ENCODE data around the gene UTP14C.

The UTP14C gene

DNA sequence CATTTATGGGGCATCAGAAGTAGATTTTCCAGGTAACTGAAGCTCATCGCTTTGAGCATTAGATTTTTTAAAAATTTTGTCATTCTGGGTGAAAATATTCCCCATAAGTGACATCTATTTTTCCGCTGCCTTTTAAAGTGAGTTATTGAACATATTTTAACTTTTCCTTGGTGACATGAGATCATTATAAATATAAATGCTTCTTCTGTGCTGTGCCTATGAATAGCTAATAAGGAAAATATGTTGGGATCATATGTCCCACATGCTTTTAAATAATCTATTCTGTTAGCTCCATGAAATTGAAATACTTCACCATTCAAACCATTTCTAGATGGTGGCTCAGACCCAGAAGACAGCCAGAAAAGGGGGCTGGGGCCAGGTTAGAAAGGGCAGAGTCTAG, 27.3 kb upstream of the UTP14C start:
- Mint-ChIP-seq H3K4me3 (no peak overlapping the region), H3K27ac (no peak overlapping the region), H3K36me3 (ENCODE audit: low read depth) (no peaks in the 10 kb centered on the region), H3K9me3 (no peaks in the 10 kb centered on the region), H3K4me1 (ENCODE audit: low read depth) (peaks cover 3% of the 10 kb centered on the region), H3K27me3 (ENCODE audit: low read depth) (peaks cover 24% of the 10 kb centered on the region)

DNA sequence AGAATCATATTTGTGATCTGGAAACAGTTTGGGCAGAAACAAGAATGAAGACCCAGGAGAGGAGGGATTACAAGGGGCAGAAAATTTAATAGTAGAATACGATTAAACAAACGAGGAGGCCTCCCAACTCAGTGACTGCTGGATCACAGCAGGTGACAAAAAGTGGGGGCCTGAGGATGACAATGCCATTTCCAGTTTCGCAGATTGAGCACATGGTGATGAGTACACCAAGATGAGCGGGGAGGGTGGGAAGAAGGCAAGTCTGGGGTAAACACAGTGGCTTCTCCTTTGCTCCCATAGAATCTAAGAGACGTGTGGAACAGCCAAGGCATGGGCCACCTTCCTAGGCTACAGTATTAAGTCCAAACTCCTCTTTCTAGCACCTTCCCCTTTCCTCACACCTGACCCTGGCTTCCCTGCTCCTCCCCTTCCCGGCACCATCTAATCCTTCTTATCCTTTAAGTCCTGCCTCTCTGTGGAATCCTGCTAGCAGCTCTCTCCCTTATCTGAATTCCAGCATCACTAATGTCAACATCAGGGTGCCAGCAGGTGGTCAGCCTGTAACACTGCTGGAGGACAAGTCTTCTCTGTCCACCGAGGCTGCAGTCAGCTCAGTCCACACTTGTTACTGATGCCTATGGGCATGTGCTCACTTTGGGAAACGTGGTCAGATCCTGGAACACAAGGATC, 26.7 kb upstream of the UTP14C start:
- H3K4me3 Mint-ChIP-seq = no peak overlapping the region
- no peak overlapping the region for H3K27ac Mint-ChIP-seq
- H3K36me3 Mint-ChIP-seq (ENCODE audit: low read depth) = no peaks in the 10 kb centered on the region
- H3K27me3 Mint-ChIP-seq (ENCODE audit: low read depth) = peaks cover 24% of the 10 kb centered on the region
- no peaks in the 10 kb centered on the region for H3K9me3 Mint-ChIP-seq
- H3K4me1 Mint-ChIP-seq (ENCODE audit: low read depth) = peaks cover 3% of the 10 kb centered on the region

GRCh38 chr13:51998723-51999509, 25.6 kb upstream of the UTP14C start:
- H3K36me3 Mint-ChIP-seq (ENCODE audit: low read depth) = no peaks in the 10 kb centered on the region
- no peaks in the 10 kb centered on the region for H3K9me3 Mint-ChIP-seq
- no peak overlapping the region for H3K27ac Mint-ChIP-seq
- H3K4me1 Mint-ChIP-seq (ENCODE audit: low read depth) = peaks cover 3% of the 10 kb centered on the region
- H3K4me3 Mint-ChIP-seq = no peak overlapping the region
- peaks cover 24% of the 10 kb centered on the region for H3K27me3 Mint-ChIP-seq (ENCODE audit: low read depth)

- H3K9me3 Mint-ChIP-seq = no peaks in the 10 kb centered on the region
- H3K4me3 Mint-ChIP-seq = no peak overlapping the region
- peaks cover 3% of the 10 kb centered on the region for H3K4me1 Mint-ChIP-seq (ENCODE audit: low read depth)
- H3K36me3 Mint-ChIP-seq (ENCODE audit: low read depth) = no peaks in the 10 kb centered on the region
- H3K27me3 Mint-ChIP-seq (ENCODE audit: low read depth) = peaks cover 21% of the 10 kb centered on the region
- H3K27ac Mint-ChIP-seq = no peak overlapping the region
These were observed 25.0 kb upstream of the UTP14C start for GRCh38 chr13:51999510-51999911.

- H3K4me3 Mint-ChIP-seq = no peak overlapping the region
- no peaks in the 10 kb centered on the region for H3K36me3 Mint-ChIP-seq (ENCODE audit: low read depth)
- H3K27ac Mint-ChIP-seq = no peak overlapping the region
- H3K4me1 Mint-ChIP-seq (ENCODE audit: low read depth) = peaks cover 3% of the 10 kb centered on the region
- H3K27me3 Mint-ChIP-seq (ENCODE audit: low read depth) = peaks cover 20% of the 10 kb centered on the region
- H3K9me3 Mint-ChIP-seq = no peaks in the 10 kb centered on the region
These were observed 24.6 kb upstream of the UTP14C start for GRCh38 chr13:51999921-52000320.

DNA sequence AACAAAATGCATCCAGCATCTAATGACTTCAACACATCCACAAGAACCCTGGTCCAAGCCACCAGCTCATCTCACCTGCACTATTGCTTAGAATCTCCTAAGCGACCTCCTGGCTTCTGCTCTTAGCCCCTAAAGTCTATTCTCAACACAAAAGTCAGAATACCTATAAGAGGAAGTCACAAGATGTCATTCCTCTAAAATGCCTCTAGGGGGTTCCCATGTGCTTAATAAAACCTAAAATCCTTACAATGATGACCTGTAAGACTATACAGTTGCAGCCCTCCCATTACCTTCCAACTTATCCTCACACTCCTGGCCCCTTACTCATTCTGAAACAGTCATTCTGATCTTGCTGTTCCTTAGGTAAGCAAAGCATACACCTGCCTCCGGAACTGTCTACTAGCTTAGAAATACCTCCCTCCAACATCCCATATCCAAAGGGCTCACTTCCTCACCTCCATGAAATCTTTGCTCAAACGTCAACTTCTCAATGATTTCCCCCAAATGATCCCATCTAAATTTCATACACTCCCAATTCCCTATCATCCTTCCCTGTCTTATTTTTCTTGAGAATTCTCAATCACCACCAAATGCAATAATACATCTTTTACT, 23.3 kb upstream of the UTP14C start:
- Mint-ChIP-seq H3K4me3 (no peak overlapping the region), H3K36me3 (ENCODE audit: low read depth) (no peaks in the 10 kb centered on the region), H3K4me1 (ENCODE audit: low read depth) (no peaks in the 10 kb centered on the region), H3K9me3 (no peaks in the 10 kb centered on the region), H3K27ac (no peak overlapping the region), H3K27me3 (ENCODE audit: low read depth) (peaks cover 17% of the 10 kb centered on the region)

DNA sequence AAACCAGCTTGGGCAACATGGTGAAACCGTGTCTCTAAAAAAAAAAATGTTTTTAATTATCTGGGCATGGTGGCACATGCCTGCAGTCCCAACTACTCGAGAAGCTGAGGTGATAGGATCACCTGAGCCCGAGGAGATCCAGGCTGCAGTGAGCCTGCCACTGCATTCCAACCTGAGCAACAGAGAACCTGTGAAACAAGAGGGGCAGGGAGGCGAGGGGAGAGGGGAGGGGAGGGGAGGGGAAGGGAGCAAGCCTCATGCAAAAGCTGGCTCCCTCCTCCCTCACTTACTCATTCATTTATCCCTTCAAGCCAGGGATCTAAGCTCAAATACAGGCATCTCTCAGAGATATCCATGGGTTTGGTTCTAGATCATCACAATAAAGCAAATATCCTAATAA, 22.1 kb upstream of the UTP14C start:
- Mint-ChIP-seq H3K4me1 (ENCODE audit: low read depth) (no peaks in the 10 kb centered on the region), H3K36me3 (ENCODE audit: low read depth) (no peaks in the 10 kb centered on the region), H3K9me3 (no peaks in the 10 kb centered on the region), H3K27me3 (ENCODE audit: low read depth) (peaks cover 22% of the 10 kb centered on the region), H3K27ac (no peak overlapping the region), H3K4me3 (no peak overlapping the region)

- Mint-ChIP-seq H3K27me3 (ENCODE audit: low read depth) (peaks cover 23% of the 10 kb centered on the region), H3K4me3 (no peak overlapping the region), H3K9me3 (no peaks in the 10 kb centered on the region), H3K27ac (no peak overlapping the region), H3K4me1 (ENCODE audit: low read depth) (no peaks in the 10 kb centered on the region), H3K36me3 (ENCODE audit: low read depth) (no peaks in the 10 kb centered on the region)
These were observed 20.9 kb upstream of the UTP14C start for GRCh38 chr13:52003541-52003940.

GRCh38 chr13:52004511-52005170, 19.9 kb upstream of the UTP14C start:
- no peak overlapping the region for H3K27ac Mint-ChIP-seq
- no peaks in the 10 kb centered on the region for H3K9me3 Mint-ChIP-seq
- H3K36me3 Mint-ChIP-seq (ENCODE audit: low read depth) = no peaks in the 10 kb centered on the region
- H3K27me3 Mint-ChIP-seq (ENCODE audit: low read depth) = peaks cover 33% of the 10 kb centered on the region
- no peak overlapping the region for H3K4me3 Mint-ChIP-seq
- no peaks in the 10 kb centered on the region for H3K4me1 Mint-ChIP-seq (ENCODE audit: low read depth)

DNA sequence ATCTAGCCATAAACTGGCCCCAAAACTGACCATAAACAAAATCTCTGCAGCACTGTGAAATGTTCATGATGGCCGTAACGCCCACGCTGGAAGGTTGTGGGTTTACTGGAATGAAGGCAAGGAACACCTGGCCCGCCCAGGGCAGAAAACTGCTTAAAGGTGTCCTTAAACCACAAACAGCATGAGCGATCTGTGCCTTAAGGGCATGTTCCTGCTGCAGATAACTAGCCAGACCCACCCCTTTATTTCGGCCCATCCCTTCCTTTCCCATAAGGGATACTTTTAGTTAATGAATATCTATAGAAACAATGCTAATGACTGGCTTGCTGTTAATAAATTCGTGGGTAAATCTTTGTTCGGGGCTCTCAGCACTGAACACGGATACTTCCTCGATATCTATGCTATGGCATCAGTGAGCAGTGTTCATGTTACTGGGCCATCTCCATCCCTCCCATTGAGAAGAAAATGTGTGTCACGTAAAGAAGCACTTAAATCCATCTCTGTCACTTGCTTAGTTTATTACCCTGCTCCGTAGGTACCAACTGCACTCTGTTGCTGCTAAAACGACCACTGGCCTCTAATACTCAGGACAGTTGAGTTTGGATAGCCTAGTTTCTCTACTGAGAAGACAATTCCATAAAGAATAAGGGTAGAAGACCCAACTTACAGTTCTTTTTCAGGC, 18.5 kb upstream of the UTP14C start:
- Mint-ChIP-seq H3K4me3 (no peak overlapping the region), H3K36me3 (ENCODE audit: low read depth) (peaks cover under 1% of the 10 kb centered on the region), H3K9me3 (no peaks in the 10 kb centered on the region), H3K4me1 (ENCODE audit: low read depth) (peaks cover 1% of the 10 kb centered on the region), H3K27me3 (ENCODE audit: low read depth) (peaks cover 41% of the 10 kb centered on the region), H3K27ac (no peak overlapping the region)

- Mint-ChIP-seq H3K27me3 (ENCODE audit: low read depth) (peaks cover 45% of the 10 kb centered on the region), H3K9me3 (no peaks in the 10 kb centered on the region), H3K4me1 (ENCODE audit: low read depth) (peaks cover 5% of the 10 kb centered on the region), H3K36me3 (ENCODE audit: low read depth) (peaks cover 1% of the 10 kb centered on the region), H3K27ac (no peak overlapping the region), H3K4me3 (no peak overlapping the region)
These were observed 17.8 kb upstream of the UTP14C start for GRCh38 chr13:52006523-52007245.

DNA sequence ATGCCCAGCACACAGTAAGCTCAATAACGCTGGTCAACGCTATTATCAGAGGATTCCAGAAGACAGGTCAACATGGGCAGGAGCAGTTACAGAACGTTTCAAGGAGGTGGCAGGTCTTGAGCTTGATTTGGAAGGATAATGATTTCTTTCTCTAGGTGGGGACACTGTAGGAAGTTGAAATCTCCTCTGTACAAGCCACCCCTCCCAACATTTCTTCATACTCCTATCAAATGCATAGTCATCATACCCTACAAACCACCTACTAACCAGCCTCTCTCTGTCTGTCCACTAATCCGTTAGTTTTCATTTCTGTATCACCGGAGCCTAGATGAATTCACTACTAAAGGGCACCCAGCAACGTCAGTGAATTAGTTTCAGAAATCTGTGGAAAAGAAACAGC, 14.5 kb upstream of the UTP14C start:
- H3K36me3 Mint-ChIP-seq (ENCODE audit: low read depth) = peaks cover 4% of the 10 kb centered on the region
- H3K9me3 Mint-ChIP-seq = no peaks in the 10 kb centered on the region
- H3K27ac Mint-ChIP-seq = no peak overlapping the region
- H3K4me3 Mint-ChIP-seq = peak overlapping the region; percentile 15
- H3K27me3 Mint-ChIP-seq (ENCODE audit: low read depth) = peaks cover 45% of the 10 kb centered on the region
- peaks cover 9% of the 10 kb centered on the region for H3K4me1 Mint-ChIP-seq (ENCODE audit: low read depth)

DNA sequence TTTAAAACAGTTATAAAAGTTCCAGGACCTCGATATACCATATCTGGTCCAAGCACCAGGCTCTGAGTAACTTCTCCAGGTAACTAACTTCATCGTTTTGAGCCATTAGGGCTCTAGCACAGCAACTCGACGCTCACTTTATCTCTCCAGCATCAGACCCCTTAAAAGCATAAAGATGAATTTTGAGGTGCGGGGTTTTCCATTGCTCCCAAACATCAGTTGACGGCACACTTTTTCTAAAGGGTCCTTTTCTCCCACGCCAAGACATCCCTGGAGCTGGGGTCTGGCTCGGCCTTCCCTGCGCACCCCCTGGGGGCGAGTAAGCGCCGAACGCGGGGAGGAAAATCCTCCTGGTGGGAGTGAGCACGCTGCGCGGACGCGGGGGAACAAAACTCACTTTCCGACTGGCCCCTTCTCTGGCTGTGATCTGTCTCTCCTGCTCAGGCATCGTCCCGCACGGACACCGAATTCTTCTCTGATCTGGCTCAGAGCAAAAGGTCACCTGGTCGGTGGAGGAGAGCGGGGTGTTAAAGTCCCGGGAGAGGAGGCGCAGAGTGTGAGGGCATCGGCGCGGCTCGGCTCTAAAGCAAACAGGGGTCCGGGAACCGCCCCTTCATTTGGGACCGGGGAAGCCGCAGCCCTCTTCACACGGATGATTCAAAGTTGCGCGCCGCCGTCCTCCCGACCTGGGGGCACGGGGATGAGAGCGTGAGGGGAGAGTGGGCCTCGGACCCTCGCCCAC, 13.4 kb upstream of the UTP14C start, which contains the start of gene ATP7B:
Gene ATP7B, minus strand, starts transcription at position 561 of the 742 bp plus-strand sequence. Its CDS starts 113 bp downstream, at position 448.
- peaks cover 10% of the 10 kb centered on the region for H3K36me3 Mint-ChIP-seq (ENCODE audit: low read depth)
- peaks cover 9% of the 10 kb centered on the region for H3K4me1 Mint-ChIP-seq (ENCODE audit: low read depth)
- no peaks in the 10 kb centered on the region for H3K9me3 Mint-ChIP-seq
- H3K4me3 Mint-ChIP-seq = peak within 1 kb of the TSS; percentile 99
- peaks cover 45% of the 10 kb centered on the region for H3K27me3 Mint-ChIP-seq (ENCODE audit: low read depth)
- H3K27ac Mint-ChIP-seq = peak within 1 kb of the TSS; percentile 91
